ENCODE results near the gene SEMA4F. TPM values are rescaled to one million over a fixed set of nuclear protein-coding genes. Genes with fewer than 3 reads are reported as not detected.

The SEMA4F gene
- polyA plus RNA-seq, 3 donors = 0.16 to 0.44 (median 0.43) TPM

GRCh38 chr2:74702001-74702715, 48.1 kb downstream of the SEMA4F start:
- intact Hi-C loops (cut with micrococcal nuclease) = no loop called here
- Mint-ChIP-seq H3K4me1 (peaks cover 15% of the 10 kb centered on the region), H3K9me3 (no peaks in the 10 kb centered on the region), H3K36me3 (no peaks in the 10 kb centered on the region), H3K27me3 (ENCODE audit: low read depth in 3 of 3) (peaks cover 1 to 11% (median 4%) of the 10 kb centered on the region in 3 donors), H3K4me3 (no peak overlapping the region), H3K27ac (peak overlapping the region in 1 of 7 donors; percentile 30)
- no peak for DNase-seq
- H3K36me3 ChIP-seq (replicated peaks in 1 of 2; ENCODE audit: control insufficient read depth in 1 of 2, insufficient read depth in 2 of 2, low read length in 2 of 2) = no peaks in the 10 kb centered on the region
- TF ChIP-seq, protein P1, sequence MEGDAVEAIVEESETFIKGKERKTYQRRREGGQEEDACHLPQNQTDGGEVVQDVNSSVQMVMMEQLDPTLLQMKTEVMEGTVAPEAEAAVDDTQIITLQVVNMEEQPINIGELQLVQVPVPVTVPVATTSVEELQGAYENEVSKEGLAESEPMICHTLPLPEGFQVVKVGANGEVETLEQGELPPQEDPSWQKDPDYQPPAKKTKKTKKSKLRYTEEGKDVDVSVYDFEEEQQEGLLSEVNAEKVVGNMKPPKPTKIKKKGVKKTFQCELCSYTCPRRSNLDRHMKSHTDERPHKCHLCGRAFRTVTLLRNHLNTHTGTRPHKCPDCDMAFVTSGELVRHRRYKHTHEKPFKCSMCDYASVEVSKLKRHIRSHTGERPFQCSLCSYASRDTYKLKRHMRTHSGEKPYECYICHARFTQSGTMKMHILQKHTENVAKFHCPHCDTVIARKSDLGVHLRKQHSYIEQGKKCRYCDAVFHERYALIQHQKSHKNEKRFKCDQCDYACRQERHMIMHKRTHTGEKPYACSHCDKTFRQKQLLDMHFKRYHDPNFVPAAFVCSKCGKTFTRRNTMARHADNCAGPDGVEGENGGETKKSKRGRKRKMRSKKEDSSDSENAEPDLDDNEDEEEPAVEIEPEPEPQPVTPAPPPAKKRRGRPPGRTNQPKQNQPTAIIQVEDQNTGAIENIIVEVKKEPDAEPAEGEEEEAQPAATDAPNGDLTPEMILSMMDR (IDR thresholded peaks at IDR 0.05) = no peak
- H3K9ac ChIP-seq (ENCODE audit: insufficient read depth, low read length, poor library complexity, severe bottlenecking) = no peak overlapping the region
- H3K4me2 ChIP-seq (replicated peaks; ENCODE audit: extremely low read depth, low read length, poor library complexity, severe bottlenecking) = no peak overlapping the region
- H3K9me3 ChIP-seq (replicated peaks in 1 of 2; ENCODE audit: control insufficient read depth in 1 of 2, insufficient read depth in 1 of 2, low read length in 2 of 2) = no peaks in the 10 kb centered on the region
- no peak overlapping the region for H3K27ac ChIP-seq (ENCODE audit: low read depth in 1 of 2, low read length in 2 of 2)
- 100% methylated on average over 2 of the region's 4 CpGs for WGBS (ENCODE audit: insufficient coverage)
- no peak overlapping the region for H3K4me3 ChIP-seq (replicated peaks in 1 of 3; ENCODE audit: low read depth in 2 of 3, low read length in 3 of 3)
- peaks cover 10 to 16% of the 10 kb centered on the region in 2 donors for H3K4me1 ChIP-seq (ENCODE audit: control insufficient read depth in 1 of 2, insufficient read depth in 2 of 2, low read length in 2 of 2)
- no peaks in the 10 kb centered on the region for H3K27me3 ChIP-seq (ENCODE audit: control insufficient read depth in 2 of 2, insufficient read depth in 2 of 2, low read length in 2 of 2)
- no peaks in the 10 kb centered on the region for H4K20me1 ChIP-seq (ENCODE audit: insufficient read depth, low read length)
- H2AFZ ChIP-seq (ENCODE audit: insufficient read depth, low read depth, low read length, poor library complexity, severe bottlenecking) = no peak overlapping the region
- no peaks in the 10 kb centered on the region for H3K79me2 ChIP-seq (ENCODE audit: insufficient read depth, low read length)

GRCh38 chr2:74703373-74703772, 49.3 kb downstream of the SEMA4F start:
- H3K9me3 ChIP-seq (replicated peaks in 1 of 2; ENCODE audit: control insufficient read depth in 1 of 2, insufficient read depth in 1 of 2, low read length in 2 of 2) = no peaks in the 10 kb centered on the region
- no peaks in the 10 kb centered on the region for H3K79me2 ChIP-seq (ENCODE audit: insufficient read depth, low read length)
- TF ChIP-seq, protein P1 (IDR thresholded peaks at IDR 0.05) = no peak
- intact Hi-C loops (cut with micrococcal nuclease) = no loop called here
- no peak for DNase-seq
- no peak overlapping the region for H3K4me2 ChIP-seq (replicated peaks; ENCODE audit: extremely low read depth, low read length, poor library complexity, severe bottlenecking)
- no peak overlapping the region for H3K9ac ChIP-seq (ENCODE audit: insufficient read depth, low read length, poor library complexity, severe bottlenecking)
- no peaks in the 10 kb centered on the region for H3K27me3 ChIP-seq (ENCODE audit: control insufficient read depth in 2 of 2, insufficient read depth in 2 of 2, low read length in 2 of 2)
- Mint-ChIP-seq H3K36me3 (no peaks in the 10 kb centered on the region), H3K9me3 (no peaks in the 10 kb centered on the region), H3K27me3 (ENCODE audit: low read depth in 3 of 3) (peaks cover 1 to 11% (median 4%) of the 10 kb centered on the region in 3 donors), H3K4me1 (peaks cover 17% of the 10 kb centered on the region), H3K27ac (peak overlapping the region in 1 of 7 donors; percentile 58), H3K4me3 (no peak overlapping the region)
- H4K20me1 ChIP-seq (ENCODE audit: insufficient read depth, low read length) = no peaks in the 10 kb centered on the region
- no peak overlapping the region for H2AFZ ChIP-seq (ENCODE audit: insufficient read depth, low read depth, low read length, poor library complexity, severe bottlenecking)
- H3K27ac ChIP-seq (ENCODE audit: low read depth in 1 of 2, low read length in 2 of 2) = no peak overlapping the region
- H3K4me3 ChIP-seq (replicated peaks in 1 of 3; ENCODE audit: low read depth in 2 of 3, low read length in 3 of 3) = no peak overlapping the region
- 67% methylated on average over 3 of the region's 6 CpGs for WGBS (ENCODE audit: insufficient coverage)
- H3K36me3 ChIP-seq (replicated peaks in 1 of 2; ENCODE audit: control insufficient read depth in 1 of 2, insufficient read depth in 2 of 2, low read length in 2 of 2) = no peaks in the 10 kb centered on the region
- peaks cover 10 to 16% of the 10 kb centered on the region in 2 donors for H3K4me1 ChIP-seq (ENCODE audit: control insufficient read depth in 1 of 2, insufficient read depth in 2 of 2, low read length in 2 of 2)

Measured in CD14-positive monocyte (primary cell).